SKM-1 (cell line): ENCODE results near the gene PITPNM1.
"Not testable (repeated sequence)": the region's sequence is repeated elsewhere in the genome, so short reads cannot be mapped to it uniquely, and the experiment has no call there.

Source experiments
- DNase-seq: peaks from one replicate; lab custom pipeline; 2025; ENCODE audit not compliant: unreplicated experiment; lab: John Stamatoyannopoulos, UW

The PITPNM1 gene

DNA sequence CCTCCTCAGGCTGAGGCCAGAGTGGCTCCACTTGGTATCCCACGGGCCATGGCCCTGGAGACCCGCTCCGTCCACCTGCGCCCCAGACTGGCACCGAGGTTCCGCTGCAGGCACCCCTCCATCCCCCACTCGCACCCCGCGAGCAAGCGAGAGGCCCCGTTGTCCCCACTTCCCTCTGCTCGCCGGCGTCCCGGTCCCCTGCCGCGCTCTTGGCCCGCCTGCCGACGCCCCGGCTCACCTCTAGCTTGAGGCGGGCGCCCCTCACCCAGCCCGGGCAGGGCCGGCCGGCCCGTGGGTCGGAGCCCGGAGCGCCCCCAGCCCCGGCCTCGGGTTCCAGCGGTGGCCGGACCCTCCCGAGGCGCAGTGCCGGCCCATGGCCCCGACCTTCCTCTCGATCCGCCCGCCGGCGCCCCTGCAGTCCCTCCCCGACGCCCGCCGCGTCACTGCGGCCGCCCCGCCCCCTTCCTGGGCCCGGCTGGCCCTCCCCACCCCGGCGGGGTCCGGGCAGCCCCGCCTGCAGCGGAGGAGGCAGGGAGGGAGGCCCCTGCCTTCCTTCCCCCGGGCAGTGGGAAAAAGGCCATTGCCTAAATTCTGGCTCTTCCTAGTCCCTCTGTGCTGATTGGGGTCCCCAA is at the start of gene PITPNM1:
TSS of gene PITPNM1 (minus strand) at position 414 of the 632 bp plus-strand sequence. CDS start 1,183 bp downstream, outside the sequence.
- DNase-seq: peak; percentile 10

DNA sequence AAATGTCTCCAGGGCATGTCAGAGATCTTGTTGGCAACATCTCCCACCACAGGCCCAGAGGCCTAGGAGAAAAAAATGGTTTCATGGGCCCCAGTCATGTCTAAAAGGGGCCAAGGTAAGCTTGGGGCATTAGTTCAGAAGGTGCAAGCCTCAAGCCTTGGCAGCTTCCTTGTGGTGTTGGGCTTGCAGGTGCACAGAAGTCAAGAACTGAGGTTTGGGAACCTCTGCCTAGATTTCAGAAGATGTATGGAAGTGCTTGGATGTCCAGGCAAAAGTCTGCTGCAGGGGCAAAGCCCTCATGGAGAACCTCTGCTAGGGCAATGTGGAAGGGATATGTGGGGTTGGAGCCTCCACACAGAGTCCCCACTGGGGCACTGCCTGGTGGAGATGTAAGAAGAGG is 46.5 kb upstream of the PITPNM1 start:
- DNase-seq: not testable (repeated sequence)

GRCh38 chr11:67551127-67551526 is 46.0 kb upstream of the PITPNM1 start:
- DNase-seq: no peak

GRCh38 chr11:67548555-67549110 is 43.5 kb upstream of the PITPNM1 start:
- no peak for DNase-seq

GRCh38 chr11:67548112-67548511 is 42.9 kb upstream of the PITPNM1 start:
- DNase-seq: not testable (repeated sequence)

- no peak for DNase-seq
Measured at GRCh38 chr11:67545280-67545679, 40.1 kb upstream of the PITPNM1 start.

GRCh38 chr11:67544616-67545242 is 39.6 kb upstream of the PITPNM1 start:
- no peak for DNase-seq

DNA sequence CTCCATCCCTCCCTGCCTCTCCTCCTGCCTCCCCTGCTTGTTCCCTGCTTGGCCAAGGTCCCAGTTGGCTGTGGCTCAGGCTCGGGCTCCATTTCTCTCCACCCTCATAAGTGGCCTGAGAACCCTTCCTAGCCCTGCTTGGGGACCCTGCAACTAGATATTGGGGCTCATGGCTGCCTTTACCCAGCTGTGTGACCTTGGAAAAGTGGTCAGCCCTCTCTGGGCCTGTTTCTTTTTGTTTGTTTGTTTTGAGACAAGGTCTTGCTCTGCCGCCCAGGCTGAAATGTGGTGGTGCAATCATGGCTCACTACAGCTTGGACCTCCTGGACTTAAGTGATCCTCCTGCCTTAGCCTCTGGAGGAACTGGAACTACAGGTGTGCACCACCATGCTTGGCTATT is 38.4 kb upstream of the PITPNM1 start:
- DNase-seq: no peak

DNA sequence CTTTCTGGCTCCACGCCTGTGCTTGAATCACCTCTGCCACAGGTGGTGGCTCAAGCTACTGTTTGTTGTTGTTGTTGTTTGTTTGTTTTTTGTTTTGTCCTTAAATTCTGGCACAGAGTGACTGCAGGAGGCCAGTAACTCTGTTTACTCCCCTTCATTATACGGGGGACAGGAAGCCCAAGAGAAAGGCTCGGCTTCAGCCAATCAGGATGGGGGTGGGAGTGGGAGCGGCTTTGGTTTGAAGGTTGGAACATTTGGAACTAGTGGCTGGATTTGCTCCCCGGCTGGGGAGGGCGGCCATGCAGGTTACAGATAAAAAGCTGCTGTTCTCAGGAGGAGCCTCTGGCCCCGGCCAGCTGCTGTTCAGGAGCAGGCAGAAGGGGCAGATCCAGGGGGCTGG is 37.8 kb upstream of the PITPNM1 start:
- no peak for DNase-seq

DNA sequence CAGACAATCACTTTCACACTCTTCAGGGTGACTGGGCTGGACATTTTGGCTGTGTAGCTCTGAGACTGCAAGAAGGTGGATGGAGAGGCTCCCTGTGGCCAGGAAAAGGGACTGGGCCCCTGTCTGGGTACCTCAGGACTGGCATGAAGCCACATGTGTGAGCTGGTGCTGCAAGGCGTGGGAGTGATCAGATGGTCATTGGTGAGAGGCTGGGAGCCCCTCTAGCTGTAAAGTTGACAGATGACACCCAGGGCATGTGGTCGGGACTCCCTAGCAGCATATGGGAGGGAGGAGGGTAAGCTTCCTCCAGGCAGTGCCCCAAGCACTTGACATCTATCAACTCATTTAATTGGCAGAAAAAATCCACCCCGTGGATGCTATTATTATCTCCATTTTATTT is 37.0 kb upstream of the PITPNM1 start:
- no peak for DNase-seq

GRCh38 chr11:67541198-67541597 is 36.0 kb upstream of the PITPNM1 start:
- DNase-seq: no peak

- DNase-seq: no peak
Measured at GRCh38 chr11:67539550-67539949, 34.4 kb upstream of the PITPNM1 start.

GRCh38 chr11:67538823-67539505 is 33.8 kb upstream of the PITPNM1 start:
- DNase-seq: no peak

GRCh38 chr11:67538306-67538705 is 33.1 kb upstream of the PITPNM1 start:
- DNase-seq: no peak

DNA sequence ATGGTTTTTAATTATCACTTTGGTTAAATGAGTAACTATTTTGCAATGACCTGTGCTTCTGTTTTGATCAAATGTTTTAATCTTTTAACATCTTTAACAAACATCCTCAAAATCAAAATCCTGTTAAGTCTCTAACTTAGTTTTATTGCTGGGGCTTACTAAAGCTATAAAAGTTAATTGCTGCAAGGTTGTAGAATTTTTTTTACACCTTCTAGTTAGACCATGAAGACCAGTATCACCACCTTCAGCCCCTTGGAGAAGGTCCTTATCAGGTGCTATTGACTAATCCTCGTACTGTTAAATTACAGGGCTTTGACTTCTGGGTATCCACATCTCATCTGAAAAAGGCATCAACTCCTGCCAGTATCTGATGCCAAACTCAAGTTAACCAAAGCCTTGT is 30.4 kb upstream of the PITPNM1 start:
- DNase-seq: no peak

GRCh38 chr11:67534070-67534679 is 29.0 kb upstream of the PITPNM1 start:
- no peak for DNase-seq

GRCh38 chr11:67532889-67533288 is 27.7 kb upstream of the PITPNM1 start:
- DNase-seq: no peak

- no peak for DNase-seq
Measured at GRCh38 chr11:67530282-67530592, 25.1 kb upstream of the PITPNM1 start.

- no peak for DNase-seq
Measured at GRCh38 chr11:67528376-67528775, 23.2 kb upstream of the PITPNM1 start.

DNA sequence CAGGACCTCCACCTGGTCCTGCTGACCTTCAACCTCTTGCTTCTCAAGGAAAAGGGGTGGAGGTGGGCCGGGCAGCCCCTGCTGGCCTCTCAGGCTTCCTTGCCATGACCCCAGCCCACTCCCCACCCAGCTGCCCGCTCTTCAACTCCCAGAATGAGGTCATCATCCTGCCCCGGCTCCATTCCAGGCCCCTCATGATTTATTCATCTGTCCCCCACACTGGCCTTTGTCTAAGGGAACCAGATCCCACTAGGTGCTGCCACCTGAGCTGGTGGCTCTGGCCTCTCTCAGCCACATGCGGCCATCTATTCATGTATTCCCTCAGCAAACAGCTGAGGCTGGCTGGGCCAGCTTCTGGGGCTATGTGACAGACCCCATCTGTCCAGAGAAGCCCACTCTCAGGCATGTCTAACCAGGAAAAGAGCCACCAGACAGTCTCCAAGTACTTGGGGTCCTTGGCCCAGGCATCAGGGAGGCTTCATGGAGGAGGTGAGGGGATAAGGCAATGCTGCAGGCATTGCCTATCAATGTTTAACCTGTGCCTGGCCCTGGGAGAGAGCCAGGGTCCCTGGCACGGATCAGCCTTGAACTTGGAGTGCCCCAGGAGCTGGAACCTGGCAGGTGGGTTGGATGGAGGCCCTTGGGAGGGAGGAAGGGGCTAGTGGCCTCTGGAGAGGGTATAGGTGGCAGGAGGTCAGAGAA is 20.3 kb upstream of the PITPNM1 start:
- no peak for DNase-seq

DNA sequence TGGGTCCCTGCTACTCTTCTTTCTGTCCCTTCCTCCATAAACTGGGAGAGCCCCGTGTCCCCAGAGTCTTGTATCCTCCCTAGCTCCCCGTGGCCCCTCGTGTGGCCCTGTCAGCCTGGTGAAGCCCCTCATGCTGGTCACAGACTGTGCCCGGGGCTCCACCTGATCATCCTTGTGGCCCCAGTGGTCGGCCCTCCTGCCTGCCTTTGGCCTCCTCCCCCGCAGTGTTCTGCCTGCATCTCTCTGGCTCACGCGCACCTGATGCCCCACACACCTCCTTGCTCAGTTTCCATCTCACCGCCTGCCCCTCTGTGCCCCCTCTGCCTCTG is 19.3 kb upstream of the PITPNM1 start:
- DNase-seq: no peak
